ENCODE measurements around the gene EFNA5.

EFNA5 gene

DNA sequence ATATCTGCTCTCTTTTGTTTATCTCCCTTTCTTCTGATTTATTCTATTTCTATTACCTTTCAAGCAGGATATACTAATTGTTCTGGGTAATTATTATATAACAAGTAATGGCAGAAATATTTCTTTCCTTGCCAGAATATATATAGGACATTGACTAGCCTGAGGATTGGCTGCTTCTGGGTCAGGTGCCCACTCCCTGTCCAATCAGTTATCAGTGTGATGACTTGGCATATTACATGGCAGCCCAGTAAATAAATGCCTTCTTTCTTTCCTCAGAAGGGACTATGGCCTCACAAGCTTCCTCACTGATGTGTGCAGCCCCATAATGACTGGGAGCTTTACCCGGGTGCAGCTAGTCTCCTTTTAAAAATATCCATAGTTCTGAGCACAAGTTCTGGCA is 301.1 kb downstream of the EFNA5 start:
- TF ChIP-seq ZFX (IDR thresholded peaks at IDR 0.05; ENCODE audit: borderline replicate concordance) (no peak), CTCF (IDR thresholded peaks at IDR 0.05) (no peak)
- H3K27ac ChIP-seq: no peak overlapping the region

DNA sequence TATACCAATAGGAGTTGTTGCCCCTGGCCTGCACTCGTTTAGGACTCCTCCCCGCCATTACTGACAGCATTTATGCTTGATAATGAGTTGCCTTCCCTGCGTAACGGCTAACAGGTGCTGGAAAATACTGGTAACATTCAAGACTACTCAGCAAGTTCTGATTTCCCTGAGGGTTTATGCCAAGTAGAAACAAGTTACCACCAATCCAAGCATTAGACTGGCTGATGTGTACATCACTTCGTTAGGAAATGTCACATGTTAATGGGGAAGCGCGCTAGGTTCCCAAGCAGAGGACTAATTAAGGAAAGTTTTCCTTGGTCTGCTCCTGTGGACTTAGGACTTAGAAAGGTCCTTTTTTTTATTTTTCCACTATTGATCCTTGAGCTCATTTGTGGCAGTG is 302.1 kb downstream of the EFNA5 start:
- TF ChIP-seq ZFX (IDR thresholded peaks at IDR 0.05; ENCODE audit: borderline replicate concordance) (no peak), CTCF (IDR thresholded peaks at IDR 0.05) (no peak)
- no peak overlapping the region for H3K27ac ChIP-seq

GRCh38 chr5:107367939-107368338 is 302.8 kb downstream of the EFNA5 start:
- TF ChIP-seq CTCF (IDR thresholded peaks at IDR 0.05) (no peak), ZFX (IDR thresholded peaks at IDR 0.05; ENCODE audit: borderline replicate concordance) (no peak)
- no peak overlapping the region for H3K27ac ChIP-seq

DNA sequence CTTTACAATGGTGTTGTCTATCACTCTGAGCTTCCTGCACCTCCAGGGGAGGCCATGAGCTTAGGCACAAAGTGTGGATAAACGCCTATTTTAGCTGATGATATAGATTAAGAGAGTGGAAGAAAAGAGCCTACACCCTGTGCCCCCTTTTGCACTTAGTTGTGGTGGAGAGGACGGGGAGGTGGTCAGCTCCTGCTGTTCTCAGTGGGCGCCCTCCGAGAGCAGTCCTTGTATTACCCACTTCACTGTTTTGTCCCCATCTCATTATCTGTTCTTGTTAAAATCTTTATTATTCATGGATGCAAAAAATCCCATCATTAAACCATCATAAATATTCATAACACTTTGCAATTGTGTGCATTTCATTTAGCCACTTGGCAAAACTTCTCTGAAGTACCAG is 303.3 kb downstream of the EFNA5 start:
- H3K27ac ChIP-seq: no peak overlapping the region
- TF ChIP-seq ZFX (IDR thresholded peaks at IDR 0.05; ENCODE audit: borderline replicate concordance) (no peak), CTCF (IDR thresholded peaks at IDR 0.05) (no peak)

GRCh38 chr5:107365320-107366109 is 305.2 kb downstream of the EFNA5 start:
- no peak overlapping the region for H3K27ac ChIP-seq

GRCh38 chr5:107364443-107365319 is 306.1 kb downstream of the EFNA5 start:
- TF ChIP-seq CTCF (IDR thresholded peaks at IDR 0.05) (no peak), ZFX (IDR thresholded peaks at IDR 0.05; ENCODE audit: borderline replicate concordance) (no peak)
- no peak overlapping the region for H3K27ac ChIP-seq

More at GRCh38 chr5:107365320-107366109, 305.2 kb downstream of the EFNA5 start:
- no peak for TF ChIP-seq CTCF (IDR thresholded peaks at IDR 0.05)
- no peak for TF ChIP-seq ZFX (IDR thresholded peaks at IDR 0.05; ENCODE audit: borderline replicate concordance)

- H3K27ac ChIP-seq: no peak overlapping the region
- TF ChIP-seq CTCF (IDR thresholded peaks at IDR 0.05) (no peak), ZFX (IDR thresholded peaks at IDR 0.05; ENCODE audit: borderline replicate concordance) (no peak)
Observed at GRCh38 chr5:107363768-107364167, 307.0 kb downstream of the EFNA5 start.

Data from 22Rv1 (cell line).